Stimulated activated CD4-positive, alpha-beta T cell treated with anti-CD3 and anti-CD28 coated beads, TNF-alpha, amount 100 ng/mL, for 24 hours (primary cell): ENCODE results near the gene GPRASP3.

Experiments used
- DNase-seq, 3 experiments: peaks; one replicate each; pipeline ENCODE4 v3.0.0-alpha.2; 2020; ENCODE audit warnings: low read depth in 3 of 3

Gene GPRASP3

GRCh38 chrX:102765217-102765616 is 44.7 kb downstream of the GPRASP3 start:
- DNase-seq, result no peak

GRCh38 chrX:102765809-102766208 is 45.3 kb downstream of the GPRASP3 start:
- no peak for DNase-seq

GRCh38 chrX:102767287-102767686 is 46.7 kb downstream of the GPRASP3 start:
- DNase-seq, result no peak

GRCh38 chrX:102768987-102769761 is 48.6 kb downstream of the GPRASP3 start:
- peak; percentile 66 to 80 (median 70) for DNase-seq
